ENCODE results near the gene DPY19L2.

The DPY19L2 gene

GRCh38 chr12:63521706-63522105 is 146.6 kb downstream of the DPY19L2 start:
- no peak for DNase-seq

All from activated effector memory CD4-positive, alpha-beta T cell treated with anti-CD3 and anti-CD28 coated beads, Interleukin-2, amount 50 U/mL, for 16 hours (primary cell).